ENCODE measurements around the gene INAFM2. TPM values are rescaled to one million over a fixed set of nuclear protein-coding genes. Genes with fewer than 3 reads are reported as not detected.

Gene INAFM2
- total and polyA plus RNA-seq, 9 of the 15 experiments (the other 6 are each of a cell fraction or from before 2014, with no cell fraction given) = 11.8 to 43.1 (median 27.2) TPM

- TF ChIP-seq CUX1 (CRISPR knock-in tag; IDR thresholded peaks at IDR 0.05) = no peak
- no peak for TF ChIP-seq ZNF507 (tag; conservative IDR thresholded peaks at IDR 0.05)
Observed at GRCh38 chr15:40285554-40286011, 37.9 kb upstream of the INAFM2 start (continued).

GRCh38 chr15:40286061-40286532 is 37.4 kb upstream of the INAFM2 start:
- no TSS peak for BruUV-seq (replicated peaks)
- 23% methylated on average over 7 of the region's 7 CpGs for WGBS (ENCODE audit: insufficient coverage, low coverage, missing lambda C conversion rate)
- DNase-seq (ENCODE audit: extremely low read depth in 1 of 4, low spot score in 3 of 4) = no peak
- no peaks in the 10 kb centered on the region for H3K9me1 ChIP-seq (ENCODE audit: control insufficient read depth, insufficient read depth, low read length)
- peaks cover 0 to 42% of the 10 kb centered on the region in 2 experiments; a peak in 3 of 5 replicates for H3K4me1 ChIP-seq (replicated peaks in 1 of 2; ENCODE audit: control insufficient read depth in 2 of 2, insufficient read depth in 2 of 2, low read length in 2 of 2)
- no peaks in the 10 kb centered on the region for H3K9me3 ChIP-seq (replicated peaks; ENCODE audit: control insufficient read depth, insufficient read depth, low read depth, low read length)
- H3K27me3 ChIP-seq (ENCODE audit: control insufficient read depth in 2 of 2, insufficient read depth in 2 of 2, low read length in 2 of 2) = no peaks in the 10 kb centered on the region
- CTCF ChIA-PET (ENCODE audit: low intra/inter-chr PET ratio) = no interaction called here
- H3K27ac ChIP-seq (ENCODE audit: extremely low read depth, low read depth, low read length) = no peak overlapping the region
- no peaks in the 10 kb centered on the region for H3K79me2 ChIP-seq (ENCODE audit: control insufficient read depth, insufficient read depth, low read length)
- no peak for ATAC-seq
- H2AFZ ChIP-seq (ENCODE audit: low read depth, low read length) = no peak overlapping the region
- H3K4me2 ChIP-seq (ENCODE audit: insufficient read depth, low read length) = no peak overlapping the region
- peak overlapping the region in 1 of 2 experiments; percentile 17; a peak in 1 of 4 replicates for H3K9ac ChIP-seq (ENCODE audit: insufficient read depth in 1 of 2, low read depth in 2 of 2, low read length in 2 of 2)
- POLR2A ChIA-PET = interaction anchor here (1.0 to 1.6 kb wide), 3 partner anchors 41 to 68 kb away, joined by 3 to 4 read pairs (median 3); no protein-coding TSS in a partner anchor
- intact Hi-C loops (cut with micrococcal nuclease) (no loop called here), in situ Hi-C loops (cut with MboI) (no loop called here)
- H4K20me1 ChIP-seq (replicated peaks; ENCODE audit: control insufficient read depth, insufficient read depth, low read length) = no peaks in the 10 kb centered on the region
- no peaks in the 10 kb centered on the region for H3K36me3 ChIP-seq (ENCODE audit: control insufficient read depth, insufficient read depth, low read length)
- no peak for FAIRE-seq
- no peak for TF ChIP-seq SMARCA4 (IDR thresholded peaks at IDR 0.05)
- no peak for TF ChIP-seq TRIM24 (IDR thresholded peaks at IDR 0.05)
- TF ChIP-seq TFAM (CRISPR knock-in tag; conservative IDR thresholded peaks at IDR 0.05) = no peak
- TF ChIP-seq NR2C2 (CRISPR knock-in tag; IDR thresholded peaks at IDR 0.05) = no peak
- TF ChIP-seq NR2C2 (tag; IDR thresholded peaks at IDR 0.05) = no peak
- TF ChIP-seq ZNF511 (CRISPR knock-in tag; IDR thresholded peaks at IDR 0.05) = no peak
- no peak for TF ChIP-seq RUNX1 (IDR thresholded peaks at IDR 0.05; ENCODE audit: low read depth)
- TF ChIP-seq MCM7 (IDR thresholded peaks at IDR 0.05) = no peak
- no peak overlapping the region for H3K4me3 ChIP-seq

Measured in K562 (cell line).